OCI-LY3 (cell line): ENCODE results near the gene CPT1B.

Experiments used
- H2AFZ ChIP-seq: fragments of 200-600, 300-600 bp; shearing (Covaris generic); 2 replicates; pipeline ENCODE4 v1.6.0; 2014; ENCODE audit warnings: antibody characterized with exemption, low read depth, low read length
- H3K27ac ChIP-seq: fragments of 200-600, 300-600 bp; sonication (generic); 2 replicates; pipeline ENCODE4 v1.5.1; 2014; ENCODE audit warnings: mild to moderate bottlenecking, low read length, moderate library complexity, mixed read lengths
- H3K27me3 ChIP-seq: fragments of 200-600, 300-600 bp; sonication (generic); 2 replicates; pipeline ENCODE4 v1.6.1; 2014; ENCODE audit warnings: low read depth, low read length, mixed read lengths
- H3K36me3 ChIP-seq: fragments of 200-600, 300-600 bp; sonication (generic); replicated peaks from 2 replicates; pipeline ENCODE3; 2014; ENCODE audit warnings: low read depth, low read length, mixed read lengths
- H3K4me1 ChIP-seq: fragments of 300-600, 200-600 bp; sonication (generic); 2 replicates; pipeline ENCODE4 v1.6.1; 2014; ENCODE audit warnings: low read length, mixed read lengths
- H3K4me2 ChIP-seq: fragments of 200-600, 300-600 bp; sonication (generic); 2 replicates; pipeline ENCODE4 v1.6.1; 2014; ENCODE audit warnings: low read length, mixed read lengths
- H3K4me3 ChIP-seq: fragments of 300-600, 200-600 bp; sonication (generic); 2 replicates; pipeline ENCODE4 v1.5.1; 2014; ENCODE audit warnings: antibody characterized with exemption, mild to moderate bottlenecking, low read length, moderate library complexity
- H3K79me2 ChIP-seq: fragments of 300-600, 200-600 bp; shearing (Covaris generic); 2 replicates; pipeline ENCODE4 v1.6.1; 2014; ENCODE audit warnings: mild to moderate bottlenecking, low read length, mixed read lengths
- H3K9ac ChIP-seq: fragments of 300-600, 200-600 bp; shearing (Covaris generic); 2 replicates; pipeline ENCODE4 v1.6.0; 2014; ENCODE audit warnings: mild to moderate bottlenecking, low read length, moderate library complexity
- H3K9me3 ChIP-seq: fragments of 200-600, 300-600 bp; shearing (Covaris generic); 2 replicates; pipeline ENCODE4 v1.6.1; 2014; ENCODE audit warnings: low read length, mixed read lengths; ENCODE audit not compliant: insufficient read depth
- H4K20me1 ChIP-seq: fragments of 200-600, 300-600 bp; sonication (generic); 2 replicates; pipeline ENCODE4 v1.6.1; 2016; ENCODE audit warnings: low read length, mixed read lengths; ENCODE audit not compliant: insufficient read depth
- EZH2phosphoT487 ChIP-seq: fragments of 200-600 bp; shearing (Covaris generic); IDR thresholded peaks from 2 replicates; pipeline ENCODE4 v1.6.1; 2018; ENCODE audit warnings: antibody characterized with exemption, mixed run types, low read depth
- TF ChIP-seq, protein P1 (sequence below): fragments of 200-600, 300-600 bp; sonication (generic); IDR thresholded peaks from 2 replicates; pipeline ENCODE4 v1.5.1; 2014; ENCODE audit warnings: antibody characterized with exemption, low read length, low read depth

The CPT1B gene

DNA sequence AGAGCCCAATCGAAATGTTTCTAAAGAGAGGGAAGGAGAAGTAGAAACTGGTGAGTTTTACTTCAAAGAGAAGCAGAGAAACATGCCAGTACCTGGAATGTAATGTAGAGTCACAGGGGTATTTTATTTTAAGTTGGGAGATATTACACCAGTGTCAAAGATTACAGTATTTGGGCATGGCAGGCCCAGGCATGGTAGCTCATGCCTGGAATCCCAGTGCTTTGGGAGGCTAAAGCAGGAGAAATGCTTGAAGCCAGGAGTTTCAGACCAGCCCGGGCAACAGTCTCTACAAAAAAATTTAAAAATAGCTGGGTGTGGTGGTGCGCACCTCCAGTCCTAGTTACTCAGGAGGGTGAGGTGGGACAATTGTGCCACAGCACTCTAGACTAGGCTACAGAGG is 18.2 kb downstream of the CPT1B start:
- no peak for TF ChIP-seq EZH2phosphoT487
- TF ChIP-seq, protein P1, sequence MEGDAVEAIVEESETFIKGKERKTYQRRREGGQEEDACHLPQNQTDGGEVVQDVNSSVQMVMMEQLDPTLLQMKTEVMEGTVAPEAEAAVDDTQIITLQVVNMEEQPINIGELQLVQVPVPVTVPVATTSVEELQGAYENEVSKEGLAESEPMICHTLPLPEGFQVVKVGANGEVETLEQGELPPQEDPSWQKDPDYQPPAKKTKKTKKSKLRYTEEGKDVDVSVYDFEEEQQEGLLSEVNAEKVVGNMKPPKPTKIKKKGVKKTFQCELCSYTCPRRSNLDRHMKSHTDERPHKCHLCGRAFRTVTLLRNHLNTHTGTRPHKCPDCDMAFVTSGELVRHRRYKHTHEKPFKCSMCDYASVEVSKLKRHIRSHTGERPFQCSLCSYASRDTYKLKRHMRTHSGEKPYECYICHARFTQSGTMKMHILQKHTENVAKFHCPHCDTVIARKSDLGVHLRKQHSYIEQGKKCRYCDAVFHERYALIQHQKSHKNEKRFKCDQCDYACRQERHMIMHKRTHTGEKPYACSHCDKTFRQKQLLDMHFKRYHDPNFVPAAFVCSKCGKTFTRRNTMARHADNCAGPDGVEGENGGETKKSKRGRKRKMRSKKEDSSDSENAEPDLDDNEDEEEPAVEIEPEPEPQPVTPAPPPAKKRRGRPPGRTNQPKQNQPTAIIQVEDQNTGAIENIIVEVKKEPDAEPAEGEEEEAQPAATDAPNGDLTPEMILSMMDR: no peak
- no peak overlapping the region for H3K27ac ChIP-seq
- no peak overlapping the region for H3K9ac ChIP-seq
- no peak overlapping the region for H2AFZ ChIP-seq
- no peaks in the 10 kb centered on the region for H4K20me1 ChIP-seq
- H3K9me3 ChIP-seq: no peaks in the 10 kb centered on the region
- no peaks in the 10 kb centered on the region for H3K36me3 ChIP-seq
- no peaks in the 10 kb centered on the region for H3K27me3 ChIP-seq
- H3K4me3 ChIP-seq: no peak overlapping the region
- H3K4me1 ChIP-seq: no peaks in the 10 kb centered on the region
- H3K4me2 ChIP-seq: no peak overlapping the region
- no peaks in the 10 kb centered on the region for H3K79me2 ChIP-seq

DNA sequence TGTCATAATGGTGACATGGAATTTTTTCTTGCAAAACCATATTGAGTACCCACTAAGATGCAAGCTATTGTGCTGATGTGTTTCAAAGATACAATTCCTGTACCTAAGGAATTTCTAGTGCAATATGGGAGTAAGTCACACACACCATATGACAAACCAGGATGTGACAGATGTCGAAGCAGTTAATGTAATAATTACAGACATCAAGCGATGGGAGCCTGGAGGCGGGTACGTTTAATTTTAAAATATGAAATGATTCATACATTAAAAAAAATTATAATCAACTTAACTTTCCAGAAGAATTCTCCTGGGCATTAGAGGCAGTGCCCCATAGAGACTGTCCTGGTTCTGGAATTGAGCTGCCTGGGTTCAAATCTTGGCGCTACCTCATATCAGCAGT is 21.5 kb downstream of the CPT1B start:
- no peak overlapping the region for H3K9ac ChIP-seq
- H3K9me3 ChIP-seq: no peaks in the 10 kb centered on the region
- H3K4me2 ChIP-seq: no peak overlapping the region
- no peak for TF ChIP-seq EZH2phosphoT487
- TF ChIP-seq, protein P1: no peak
- H4K20me1 ChIP-seq: no peaks in the 10 kb centered on the region
- H3K27ac ChIP-seq: no peak overlapping the region
- no peak overlapping the region for H3K4me3 ChIP-seq
- no peaks in the 10 kb centered on the region for H3K79me2 ChIP-seq
- H3K4me1 ChIP-seq: no peaks in the 10 kb centered on the region
- H2AFZ ChIP-seq: no peak overlapping the region
- H3K36me3 ChIP-seq: no peaks in the 10 kb centered on the region
- H3K27me3 ChIP-seq: no peaks in the 10 kb centered on the region

DNA sequence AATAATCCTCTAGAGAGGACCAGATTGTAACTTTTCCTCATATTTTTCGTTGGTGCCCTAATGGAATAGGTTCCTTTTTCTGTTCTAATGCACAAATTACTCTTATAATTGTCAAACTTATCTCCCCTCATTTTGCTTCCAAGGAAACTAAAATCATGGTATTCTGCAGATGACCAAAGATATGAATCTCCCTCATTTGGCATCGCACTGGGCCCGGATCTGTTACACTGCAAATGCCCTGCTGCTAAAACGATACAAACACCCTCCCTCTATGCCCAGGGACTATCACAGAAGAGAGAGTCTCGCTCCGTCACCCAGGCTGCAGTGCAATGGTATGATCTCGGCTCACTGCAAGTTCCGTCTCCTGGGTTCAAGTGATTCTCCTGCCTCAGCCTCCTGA is 24.9 kb downstream of the CPT1B start:
- no peaks in the 10 kb centered on the region for H3K9me3 ChIP-seq
- no peaks in the 10 kb centered on the region for H3K36me3 ChIP-seq
- no peak overlapping the region for H3K27ac ChIP-seq
- TF ChIP-seq EZH2phosphoT487: no peak
- TF ChIP-seq, protein P1: no peak
- H3K4me2 ChIP-seq: no peak overlapping the region
- H2AFZ ChIP-seq: no peak overlapping the region
- H3K79me2 ChIP-seq: no peaks in the 10 kb centered on the region
- H3K27me3 ChIP-seq: no peaks in the 10 kb centered on the region
- no peaks in the 10 kb centered on the region for H3K4me1 ChIP-seq
- H3K4me3 ChIP-seq: no peak overlapping the region
- H3K9ac ChIP-seq: no peak overlapping the region
- H4K20me1 ChIP-seq: no peaks in the 10 kb centered on the region

DNA sequence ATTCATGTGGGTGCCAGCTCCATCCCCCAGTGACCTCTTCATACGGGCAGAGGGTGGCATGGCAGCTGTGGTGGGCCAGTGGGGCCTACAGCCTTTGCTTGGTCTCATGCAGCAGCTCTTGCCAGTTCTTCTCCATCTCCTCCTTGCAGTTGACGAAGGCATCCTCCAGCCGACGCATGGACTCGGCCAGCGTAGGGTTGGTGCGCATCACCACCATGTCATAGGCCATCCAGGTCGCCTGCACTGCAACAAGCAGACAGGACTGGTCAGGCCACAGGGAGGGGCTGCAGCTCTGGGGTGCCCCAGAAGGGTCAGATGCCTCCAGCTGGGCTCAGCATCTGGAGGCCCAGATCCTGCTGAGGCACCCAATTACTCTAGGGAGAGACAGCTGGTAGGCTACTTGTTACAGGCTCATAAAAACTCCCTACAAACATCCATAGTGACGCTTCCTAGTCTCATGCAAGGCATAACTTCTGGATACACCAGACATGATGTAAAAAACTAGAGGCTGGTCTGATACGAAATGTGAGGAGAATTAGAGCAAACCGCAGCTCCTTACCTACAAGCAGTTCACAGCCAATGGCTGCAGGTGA is 27.0 kb downstream of the CPT1B start:
- H3K9ac ChIP-seq: no peak overlapping the region
- H3K4me3 ChIP-seq: no peak overlapping the region
- H2AFZ ChIP-seq: no peak overlapping the region
- TF ChIP-seq, protein P1: no peak
- H4K20me1 ChIP-seq: no peaks in the 10 kb centered on the region
- H3K36me3 ChIP-seq: no peaks in the 10 kb centered on the region
- H3K27me3 ChIP-seq: no peaks in the 10 kb centered on the region
- no peaks in the 10 kb centered on the region for H3K4me1 ChIP-seq
- no peaks in the 10 kb centered on the region for H3K79me2 ChIP-seq
- H3K27ac ChIP-seq: no peak overlapping the region
- H3K4me2 ChIP-seq: no peak overlapping the region
- H3K9me3 ChIP-seq: no peaks in the 10 kb centered on the region
